Naive thymus-derived CD4-positive, alpha-beta T cell (primary cell): ENCODE measurements around the gene ATXN7. TPM values are rescaled to one million over a fixed set of nuclear protein-coding genes. Genes with fewer than 3 reads are reported as not detected.

Experiments
- ATAC-seq: fragments of 150-1000 bp; cut with Tn5 transposase; 2 replicates; pipeline ENCODE4 v1.10.0; 2021; ENCODE audit warnings: mild to moderate bottlenecking, moderate library complexity
- CTCF ChIA-PET: fragments of 350-600 bp; sonication (Branson Sonifier 250); formaldehyde crosslinking; loops from one replicate; lab custom pipeline; 2021; ENCODE audit warnings: antibody characterized with exemption; lab: Charles Lee
- POLR2A ChIA-PET: fragments of 350-600 bp; sonication (Branson Sonifier 250); formaldehyde crosslinking; loops from one replicate; lab custom pipeline; 2021; ENCODE audit warnings: antibody characterized with exemption, inconsistent platforms; lab: Charles Lee
- DNase-seq, 9 donors: peaks; one replicate each; pipeline versions ENCODE4 v3.0.0 to v3.0.0-alpha.2; 2020 to 2022; ENCODE audit warnings: mixed read lengths in 1 of 9
- H3K27ac ChIP-seq: one replicate; pipeline ENCODE4 v1.7.0; 2013; ENCODE audit warnings: mild to moderate bottlenecking, low read depth, low read length, moderate library complexity
- H3K27me3 ChIP-seq, 2 donors: one replicate each; pipeline ENCODE4 v1.7.0; 2013; ENCODE audit warnings: low read length in 2 of 2, mild to moderate bottlenecking in 2 of 2, moderate library complexity in 2 of 2; ENCODE audit not compliant: control insufficient read depth in 2 of 2, insufficient read depth in 2 of 2
- H3K36me3 ChIP-seq, 3 experiments: 1 replicate in 2 of 3; 2 replicates in 1 of 3; pipeline ENCODE4 v1.7.0; 2013; ENCODE audit warnings: low read length in 3 of 3, mild to moderate bottlenecking in 3 of 3, moderate library complexity in 1 of 3; ENCODE audit not compliant: insufficient read depth in 3 of 3, control insufficient read depth in 2 of 3
- H3K4me1 ChIP-seq, 2 donors: one replicate each; pipeline ENCODE4 v1.7.0; 2013; ENCODE audit warnings: low read length in 2 of 2, mild to moderate bottlenecking in 2 of 2, moderate library complexity in 1 of 2; ENCODE audit not compliant: control insufficient read depth in 2 of 2, insufficient read depth in 2 of 2
- H3K4me3 ChIP-seq: 2 replicates; pipeline ENCODE4 v1.7.0; 2013; ENCODE audit warnings: mild to moderate bottlenecking, low read length
- H3K9me3 ChIP-seq, 3 experiments: 1 replicate in 2 of 3; 2 replicates in 1 of 3; pipeline ENCODE4 v1.7.0; 2013; ENCODE audit warnings: low read length in 3 of 3; ENCODE audit not compliant: control insufficient read depth in 2 of 3
- H3K27ac Mint-ChIP-seq, 9 donors: one replicate each; pipeline ENCODE4 v1.8.0; 2020 to 2022; ENCODE audit warnings: mixed read lengths in 9 of 9, mild to moderate bottlenecking in 8 of 9, moderate library complexity in 5 of 9, inconsistent platforms in 2 of 9
- H3K27me3 Mint-ChIP-seq, 5 donors: one replicate each; pipeline ENCODE4 v1.8.0; 2021 to 2022; ENCODE audit warnings: mixed read lengths in 5 of 5, mild to moderate bottlenecking in 1 of 5
- H3K36me3 Mint-ChIP-seq, 5 donors: one replicate each; pipeline ENCODE4 v1.8.0; 2020 to 2022; ENCODE audit warnings: mixed read lengths in 5 of 5, mild to moderate bottlenecking in 3 of 5, inconsistent platforms in 1 of 5
- H3K4me1 Mint-ChIP-seq, 7 donors: one replicate each; pipeline ENCODE4 v1.8.0; 2020 to 2022; ENCODE audit warnings: mixed read lengths in 7 of 7, mild to moderate bottlenecking in 3 of 7, inconsistent platforms in 1 of 7
- H3K4me3 Mint-ChIP-seq, 10 donors: one replicate each; pipeline ENCODE4 v1.8.0; 2020 to 2022; ENCODE audit warnings: mild to moderate bottlenecking in 10 of 10, mixed read lengths in 10 of 10, moderate library complexity in 6 of 10, inconsistent platforms in 2 of 10
- H3K9me3 Mint-ChIP-seq, 11 donors: one replicate each; pipeline ENCODE4 v1.8.0; 2020 to 2022; ENCODE audit warnings: mixed read lengths in 11 of 11, mild to moderate bottlenecking in 4 of 11, inconsistent platforms in 1 of 11, moderate library complexity in 1 of 11
- intact Hi-C, 2 donors: fragments of 100-400 bp; cut with micrococcal nuclease; formaldehyde crosslinking; loops; one replicate each; pipeline ENCODE4 v1.15.1; 2023
- polyA plus RNA-seq, 2 donors: library from polyadenylated mRNA; unstranded; fragments of 300-500 nt; fragmentation: Illumina TruSeq; gene quantifications; one replicate each; pipeline ENCODE4 v1.2.3, GENCODE V29; 2021
- total RNA-seq, 6 experiments: library from RNA in 5 of 6; stranded (reverse) in 5 of 6; gene quantifications; 1 replicate in 5 of 6; 2 replicates in 1 of 6; pipeline ENCODE4 v1.2.3 and lab custom pipeline; 2021 to 2026

Gene ATXN7
- total and polyA plus RNA-seq, 7 experiments from 2014 or later, result 29.8 to 204 (median 142) TPM

DNA sequence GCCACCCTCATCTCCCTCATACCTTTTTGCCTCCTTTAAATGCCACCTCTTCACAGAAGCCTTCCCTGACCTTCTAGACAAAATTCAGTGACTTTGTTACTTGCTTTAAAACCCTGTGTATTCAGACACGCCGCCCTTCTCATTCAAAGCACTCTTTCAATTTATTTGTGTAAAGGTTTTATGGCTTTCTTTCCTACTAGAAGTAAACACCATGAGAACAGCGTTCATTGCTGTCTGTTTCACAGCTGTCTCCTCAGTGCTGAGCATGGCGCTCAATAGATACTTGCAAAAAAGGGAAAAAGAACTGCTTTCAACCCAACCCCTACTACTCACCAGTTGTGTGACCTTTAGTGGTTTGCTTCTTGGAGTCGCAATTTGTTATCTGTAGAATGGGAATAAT is 17.0 kb downstream of the ATXN7 start:
- H3K4me3 Mint-ChIP-seq, result no peak overlapping the region
- peaks cover 0 to 5% (median 0%) of the 10 kb centered on the region in 5 donors for H3K36me3 Mint-ChIP-seq
- Histone ChIP-seq H3K4me3 (no peak overlapping the region), H3K9me3 (no peaks in the 10 kb centered on the region), H3K36me3 (no peaks in the 10 kb centered on the region), H3K4me1 (peaks cover 0 to 16% of the 10 kb centered on the region in 2 donors), H3K27me3 (no peaks in the 10 kb centered on the region), H3K27ac (no peak overlapping the region)
- intact Hi-C loops, result no loop called here
- POLR2A ChIA-PET, result no interaction called here
- H3K27me3 Mint-ChIP-seq, result no peaks in the 10 kb centered on the region
- H3K4me1 Mint-ChIP-seq, result peaks cover 29 to 79% (median 60%) of the 10 kb centered on the region in 7 donors
- H3K27ac Mint-ChIP-seq, result peak overlapping the region in 4 of 9 donors; percentile 0 to 57 (median 6)
- no peaks in the 10 kb centered on the region for H3K9me3 Mint-ChIP-seq
- DNase-seq, result no peak
- CTCF ChIA-PET, result no interaction called here
- no peak for ATAC-seq

DNA sequence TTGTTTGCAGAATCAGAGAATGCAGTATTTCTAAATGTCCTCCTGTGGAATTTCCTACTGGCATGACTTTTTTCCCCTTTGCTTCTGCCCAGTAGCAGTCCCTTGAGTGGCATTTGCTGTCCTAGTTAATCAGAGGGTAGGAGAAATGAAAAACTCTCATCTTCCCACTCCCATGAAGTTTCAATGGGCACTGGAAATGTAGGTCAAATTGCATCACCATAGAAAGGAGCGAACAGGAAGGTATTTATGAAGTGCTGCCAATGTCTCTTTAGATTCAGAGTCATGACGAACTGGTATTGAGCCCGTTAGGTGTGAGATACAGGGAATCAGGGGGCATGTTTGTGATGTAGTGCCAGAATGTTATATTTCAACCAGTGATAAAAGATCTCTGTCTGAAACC is 23.2 kb downstream of the ATXN7 start:
- DNase-seq (no peak), ATAC-seq (no peak)
- no peaks in the 10 kb centered on the region for H3K9me3 ChIP-seq
- H3K36me3 ChIP-seq, result no peaks in the 10 kb centered on the region
- intact Hi-C loops, result no loop called here
- no peaks in the 10 kb centered on the region for H3K4me1 ChIP-seq
- Mint-ChIP-seq H3K4me3 (no peak overlapping the region), H3K27ac (peak overlapping the region in 1 of 9 donors; percentile 21), H3K36me3 (peaks cover 0 to 17% (median 5%) of the 10 kb centered on the region in 5 donors), H3K27me3 (no peaks in the 10 kb centered on the region), H3K4me1 (peaks cover 12 to 54% (median 24%) of the 10 kb centered on the region in 7 donors), H3K9me3 (no peaks in the 10 kb centered on the region)
- no peak overlapping the region for H3K27ac ChIP-seq
- CTCF ChIA-PET, result no interaction called here
- no peak overlapping the region for H3K4me3 ChIP-seq
- POLR2A ChIA-PET, result no interaction called here
- no peaks in the 10 kb centered on the region for H3K27me3 ChIP-seq

DNA sequence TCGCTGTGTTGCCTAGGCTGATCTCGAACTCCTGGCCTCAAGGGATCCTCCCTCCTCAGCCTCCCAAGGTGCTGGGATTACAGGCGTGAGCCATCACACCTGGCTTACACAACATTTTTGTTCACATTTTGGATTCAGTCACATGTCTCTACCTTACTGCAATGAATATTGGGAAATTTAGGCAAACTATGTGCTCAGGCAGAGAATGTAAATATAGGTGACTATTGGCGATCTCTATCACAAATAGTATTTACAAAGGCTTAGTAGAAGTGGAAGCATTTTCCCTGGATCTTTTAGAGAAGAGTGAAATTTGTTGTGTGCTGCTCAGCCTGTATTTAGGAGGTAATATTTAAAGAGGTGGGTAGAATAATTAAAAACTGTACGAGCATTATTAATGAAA is 27.9 kb downstream of the ATXN7 start:
- ATAC-seq (no peak), DNase-seq (no peak)
- H3K27ac ChIP-seq, result no peak overlapping the region
- Mint-ChIP-seq H3K4me3 (no peak overlapping the region), H3K36me3 (peaks cover 0 to 14% (median 6%) of the 10 kb centered on the region in 5 donors), H3K9me3 (peaks cover 0 to 2% (median 0%) of the 10 kb centered on the region in 11 donors), H3K4me1 (peaks cover 23 to 60% (median 52%) of the 10 kb centered on the region in 7 donors), H3K27me3 (no peaks in the 10 kb centered on the region), H3K27ac (no peak overlapping the region)
- no peaks in the 10 kb centered on the region for H3K36me3 ChIP-seq
- H3K4me3 ChIP-seq, result no peak overlapping the region
- intact Hi-C loops, result no loop called here
- H3K27me3 ChIP-seq, result no peaks in the 10 kb centered on the region
- ChIA-PET POLR2A (no interaction called here), CTCF (no interaction called here)
- peaks cover 0 to 4% of the 10 kb centered on the region in 2 donors for H3K4me1 ChIP-seq
- H3K9me3 ChIP-seq, result no peaks in the 10 kb centered on the region

DNA sequence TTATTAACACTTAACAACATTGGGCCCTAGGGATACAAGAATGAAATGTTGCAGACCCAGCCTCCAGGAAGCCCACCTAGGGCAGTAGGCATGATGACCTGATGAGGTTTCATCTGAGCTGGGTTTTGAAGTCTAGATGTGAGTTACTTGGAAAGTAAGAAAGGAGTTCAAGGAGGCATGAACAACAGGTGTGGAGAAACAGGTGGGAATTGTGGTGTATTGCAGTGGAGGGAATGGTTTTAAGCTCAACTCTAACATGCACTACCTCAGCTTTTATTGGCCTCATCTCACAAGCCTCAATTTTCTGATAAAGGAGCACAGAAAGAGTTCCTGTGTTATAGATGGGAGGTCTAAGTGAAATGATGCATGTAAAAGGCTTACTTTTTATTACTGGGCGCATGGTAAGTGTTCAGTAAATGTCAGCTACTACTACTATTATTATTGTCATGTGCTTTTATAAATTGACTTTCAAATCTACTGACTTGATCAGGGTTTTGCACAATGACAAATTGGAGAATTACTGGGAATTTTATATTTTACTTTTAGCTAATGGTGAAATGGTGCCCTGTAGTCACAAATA is 29.2 kb downstream of the ATXN7 start:
- Mint-ChIP-seq H3K27me3 (no peaks in the 10 kb centered on the region), H3K4me1 (peaks cover 23 to 65% (median 46%) of the 10 kb centered on the region in 7 donors), H3K4me3 (no peak overlapping the region), H3K27ac (peak overlapping the region in 1 of 9 donors; percentile 27), H3K9me3 (peaks cover 0 to 2% (median 0%) of the 10 kb centered on the region in 11 donors), H3K36me3 (peaks cover 0 to 14% (median 6%) of the 10 kb centered on the region in 5 donors)
- Histone ChIP-seq H3K4me3 (no peak overlapping the region), H3K27ac (no peak overlapping the region), H3K9me3 (no peaks in the 10 kb centered on the region), H3K4me1 (peaks cover 0 to 4% of the 10 kb centered on the region in 2 donors), H3K27me3 (no peaks in the 10 kb centered on the region), H3K36me3 (no peaks in the 10 kb centered on the region)
- ATAC-seq (no peak), DNase-seq (no peak)
- ChIA-PET POLR2A (no interaction called here), CTCF (no interaction called here)
- intact Hi-C loops, result loop anchor here in 1 of 2 donors (2.0 kb wide), 1 partner anchor 18 kb away; no protein-coding TSS in a partner anchor

- H3K4me1 Mint-ChIP-seq, result peaks cover 27 to 68% (median 54%) of the 10 kb centered on the region in 7 donors
- POLR2A ChIA-PET, result interaction anchor here (0.6 kb wide), 1 partner anchor 41 kb away, joined by 3 read pairs; no protein-coding TSS in a partner anchor
Measured at GRCh38 chr3:63895422-63896189, 31.9 kb downstream of the ATXN7 start.

DNA sequence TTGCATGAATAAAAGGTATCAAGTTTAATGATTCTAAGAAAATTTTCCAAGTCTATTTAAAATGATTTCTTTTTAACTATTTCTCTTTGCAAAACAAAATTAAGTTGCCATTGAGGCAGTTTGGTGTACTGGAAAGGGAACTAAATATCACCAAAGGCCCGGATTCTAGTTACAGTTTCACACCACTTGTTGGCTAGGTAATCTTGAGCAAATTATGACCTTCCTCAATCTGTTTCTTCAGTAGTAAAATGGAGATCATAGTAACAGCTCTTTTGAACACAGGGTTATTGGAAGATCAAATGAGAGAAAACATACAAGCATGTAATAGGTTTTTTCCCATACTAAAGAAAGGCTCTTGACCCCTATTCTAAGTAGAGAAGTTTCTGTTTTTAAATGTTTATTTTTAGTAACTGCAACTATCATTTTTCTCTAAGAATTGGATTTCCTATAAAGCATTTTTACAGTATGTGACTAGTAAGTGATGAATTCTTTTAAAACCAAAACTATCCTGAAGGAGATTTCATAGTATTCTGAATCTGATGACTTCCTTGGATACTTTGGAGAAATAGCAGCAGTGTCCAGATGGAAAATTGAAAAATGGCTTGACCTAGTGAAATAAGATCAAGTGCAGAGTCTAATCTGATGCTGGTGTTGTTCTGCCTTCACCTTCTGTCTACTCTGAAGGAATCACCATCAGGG is 32.8 kb downstream of the ATXN7 start:
- Histone ChIP-seq H3K4me1 (peaks cover 0 to 4% of the 10 kb centered on the region in 2 donors), H3K9me3 (no peaks in the 10 kb centered on the region), H3K36me3 (peaks cover 0 to 8% (median 4%) of the 10 kb centered on the region in 3 experiments), H3K27ac (no peak overlapping the region), H3K4me3 (no peak overlapping the region), H3K27me3 (no peaks in the 10 kb centered on the region)
- ChIA-PET CTCF (no interaction called here), POLR2A (no interaction called here)
- H3K4me3 Mint-ChIP-seq, result no peak overlapping the region
- peaks cover 0 to 2% (median 0%) of the 10 kb centered on the region in 11 donors for H3K9me3 Mint-ChIP-seq
- H3K27ac Mint-ChIP-seq, result peak overlapping the region in 5 of 9 donors; percentile 1 to 27 (median 15)
- intact Hi-C loops, result loop anchor here in 1 of 2 donors (1.0 kb wide), 1 partner anchor 15 kb away; no protein-coding TSS in a partner anchor
- DNase-seq, result no peak
- no peaks in the 10 kb centered on the region for H3K27me3 Mint-ChIP-seq
- H3K4me1 Mint-ChIP-seq, result peaks cover 28 to 68% (median 54%) of the 10 kb centered on the region in 7 donors
- H3K36me3 Mint-ChIP-seq, result peaks cover 5 to 29% (median 19%) of the 10 kb centered on the region in 5 donors
- no peak for ATAC-seq

More at GRCh38 chr3:63895422-63896189, 31.9 kb downstream of the ATXN7 start:
- Histone ChIP-seq H3K36me3 (peaks cover 0 to 8% (median 4%) of the 10 kb centered on the region in 3 experiments), H3K9me3 (no peaks in the 10 kb centered on the region), H3K4me1 (peaks cover 0 to 4% of the 10 kb centered on the region in 2 donors), H3K27me3 (no peaks in the 10 kb centered on the region), H3K27ac (no peak overlapping the region), H3K4me3 (no peak overlapping the region)
- ATAC-seq (no peak), DNase-seq (no peak)
- Mint-ChIP-seq H3K36me3 (peaks cover 5 to 27% (median 14%) of the 10 kb centered on the region in 5 donors), H3K9me3 (peaks cover 0 to 2% (median 0%) of the 10 kb centered on the region in 11 donors), H3K27ac (peak overlapping the region in 4 of 9 donors; percentile 2 to 14 (median 11)), H3K27me3 (no peaks in the 10 kb centered on the region), H3K4me3 (peak overlapping the region in 1 of 10 donors; percentile 27)
- intact Hi-C loops, result loop anchor here in 1 of 2 donors (1.0 kb wide), 1 partner anchor 16 kb away; no protein-coding TSS in a partner anchor
- CTCF ChIA-PET, result no interaction called here
